Umbilical cord (tissue), 2 donors: Measurements from ENCODE around the gene CASK. TPM values are rescaled to one million over a fixed set of nuclear protein-coding genes. Genes with fewer than 3 reads are reported as not detected.
"Not testable (repeated sequence)": the region's sequence is repeated elsewhere in the genome, so short reads cannot be mapped to it uniquely, and the experiment has no call there.

ENCODE experiments used
- DNase-seq: peaks from one replicate; pipeline ENCODE4 v3.0.0-alpha.2; 2015; ENCODE audit warnings: low spot score
- total RNA-seq: library from RNA; depleted of rRNA; stranded (reverse); fragments of >200 nt; gene quantifications from one replicate; pipeline ENCODE4 v1.2.3, GENCODE V29; 2014; ENCODE audit warnings: low replicate concordance; ENCODE audit not compliant: insufficient read depth

Gene CASK
- total RNA-seq, 1 donor from 2014 or later, result 87.6 TPM

- DNase-seq, result no peak
These were observed 233.6 kb downstream of the CASK start for GRCh38 chrX:41689711-41690110.

GRCh38 chrX:41688835-41689234 is 234.5 kb downstream of the CASK start, which contains the start of gene GPR34:
Gene GPR34, plus strand, starts transcription at chrX:41688973. Its CDS starts 6,661 bp downstream, at chrX:41695634.
- no peak for DNase-seq

- DNase-seq, result no peak
These were observed 235.2 kb downstream of the CASK start for GRCh38 chrX:41688156-41688555.

- DNase-seq, result no peak
These were observed 236.6 kb downstream of the CASK start for GRCh38 chrX:41686788-41687187.

GRCh38 chrX:41684940-41685339 is 238.4 kb downstream of the CASK start:
- DNase-seq, result no peak

GRCh38 chrX:41684138-41684537 is 239.2 kb downstream of the CASK start:
- DNase-seq, result peak; percentile 12

- no peak for DNase-seq
These were observed 245.9 kb downstream of the CASK start for GRCh38 chrX:41677183-41678060.

GRCh38 chrX:41676361-41676760 is 247.0 kb downstream of the CASK start:
- DNase-seq, result not testable (repeated sequence)

GRCh38 chrX:41672643-41673042 is 250.7 kb downstream of the CASK start:
- DNase-seq, result no peak

GRCh38 chrX:41671082-41671481 is 252.3 kb downstream of the CASK start:
- DNase-seq, result no peak

- no peak for DNase-seq
These were observed 253.2 kb downstream of the CASK start for GRCh38 chrX:41670112-41670511.

GRCh38 chrX:41667631-41668030 is 255.7 kb downstream of the CASK start:
- DNase-seq, result no peak

- peak; percentile 9 for DNase-seq
These were observed 257.1 kb downstream of the CASK start for GRCh38 chrX:41666251-41666650.

- no peak for DNase-seq
These were observed 257.7 kb downstream of the CASK start for GRCh38 chrX:41665686-41666085.

- no peak for DNase-seq
These were observed 258.4 kb downstream of the CASK start for GRCh38 chrX:41664908-41665307.

- DNase-seq, result no peak
These were observed 258.9 kb downstream of the CASK start for GRCh38 chrX:41664375-41664901.

GRCh38 chrX:41661366-41662095 is 261.8 kb downstream of the CASK start:
- DNase-seq, result no peak

- no peak for DNase-seq
These were observed 267.7 kb downstream of the CASK start for GRCh38 chrX:41655631-41656030.

- no peak for DNase-seq
These were observed 268.3 kb downstream of the CASK start for GRCh38 chrX:41655101-41655500.

GRCh38 chrX:41653125-41653524 is 270.2 kb downstream of the CASK start:
- no peak for DNase-seq

GRCh38 chrX:41646201-41646600 is 277.2 kb downstream of the CASK start:
- not testable (repeated sequence) for DNase-seq

GRCh38 chrX:41634284-41634683 is 289.1 kb downstream of the CASK start:
- DNase-seq, result peak; percentile 5
